Esophagus squamous epithelium (tissue), 5 donors: ENCODE measurements around the gene PDGFRA. TPM values are rescaled to one million over a fixed set of nuclear protein-coding genes. Genes with fewer than 3 reads are reported as not detected.

Experiments used
- DNase-seq: peaks from one replicate; lab custom pipeline; 2025; lab: John Stamatoyannopoulos, UW
- H3K27ac ChIP-seq, 4 donors: fragments of 200-600 bp; sonication (generic); one replicate each; pipeline ENCODE4 v1.5.1; 2016 to 2019; ENCODE audit warnings: mild to moderate bottlenecking in 1 of 4
- H3K27me3 ChIP-seq, 4 donors: fragments of 200-600 bp; sonication (generic); 1 replicate in 3 of 4; 2 replicates in 1 of 4; pipeline versions ENCODE4 v1.5.1 to v1.6.0; 2017 to 2021; ENCODE audit warnings: antibody characterized with exemption in 1 of 4
- H3K36me3 ChIP-seq, 3 donors: fragments of 200-600 bp; sonication (generic); one replicate each; pipeline ENCODE4 v1.5.1; 2016 to 2019
- H3K4me1 ChIP-seq, 3 donors: fragments of 200-600 bp; sonication (generic); one replicate each; pipeline ENCODE4 v1.5.1; 2017 to 2019
- H3K4me3 ChIP-seq, 4 donors: fragments of 200-600 bp; sonication (generic); 1 replicate in 3 of 4; 2 replicates in 1 of 4; pipeline ENCODE4 v1.5.1; 2016 to 2019; ENCODE audit warnings: mild to moderate bottlenecking in 2 of 4, moderate library complexity in 1 of 4
- H3K9me3 ChIP-seq, 3 donors: fragments of 200-600 bp; sonication (generic); one replicate each; pipeline ENCODE4 v1.5.1; 2016 to 2019
- POLR2A ChIP-seq, 4 donors: fragments of 450-650 bp; IDR thresholded peaks; one replicate each; pipeline ENCODE4 v1.6.1; 2017; ENCODE audit warnings: antibody characterized with exemption in 4 of 4, mild to moderate bottlenecking in 4 of 4, moderate library complexity in 3 of 4
- WGBS, 2 donors: methylation state at CpG; one replicate each; pipeline ENCODE4 v1.1.5; 2018; 5-methylcytosine and 5-hydroxymethylcytosine counted together
- intact Hi-C: fragments of 100-400 bp; cut with DNase I; formaldehyde crosslinking; loops from one replicate; pipeline ENCODE4 v1.15.0; 2022
- total RNA-seq, 4 donors: library from RNA; depleted of rRNA; stranded (reverse); fragments of >200 nt; gene quantifications; one replicate each; pipeline ENCODE4 v1.1.0, GENCODE V29; 2016
- TF ChIP-seq, protein P1 (sequence below), 6 experiments: fragments of 450-650 bp in 4 of 6; fragments of 200-600 bp in 2 of 6; sonication (generic) in 2 of 6; IDR thresholded peaks; one replicate each; pipeline ENCODE4 v1.5.1; 2016 to 2019; ENCODE audit warnings: antibody characterized with exemption in 6 of 6, mild to moderate bottlenecking in 4 of 6, moderate library complexity in 4 of 6
- donor health status: DM: yes; HTN: yes; CAD: no.

The PDGFRA gene
- total RNA-seq, 4 donors from 2014 or later: 10.8 to 81.8 (median 28.3) TPM

DNA sequence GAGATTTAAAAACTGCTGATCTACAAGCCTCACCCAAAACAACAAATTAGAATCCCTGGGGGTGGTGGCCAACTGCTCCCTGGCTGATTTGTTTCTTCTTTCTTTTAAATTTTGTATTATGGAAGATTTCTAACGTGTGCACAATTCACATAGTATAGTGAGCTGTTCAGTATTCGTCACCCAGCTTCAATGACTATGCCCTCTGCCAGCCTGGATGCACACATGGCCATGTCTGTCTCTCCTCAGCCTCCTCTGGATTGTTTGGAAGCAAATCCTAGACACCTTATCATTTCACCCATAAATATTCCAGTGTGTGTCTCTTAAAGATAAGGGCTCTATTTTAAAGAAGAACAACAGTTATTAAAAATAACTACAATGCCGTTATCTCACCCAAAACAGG, 61.9 kb downstream of the PDGFRA start:
- Histone ChIP-seq H3K36me3 (peaks cover 0 to 54% (median 0%) of the 10 kb centered on the region in 3 donors), H3K9me3 (no peaks in the 10 kb centered on the region), H3K27ac (no peak overlapping the region), H3K27me3 (no peaks in the 10 kb centered on the region), H3K4me1 (no peaks in the 10 kb centered on the region), H3K4me3 (no peak overlapping the region)
- WGBS, 2 donors: 86 to 90% methylated on average over 3 of the region's 3 CpGs
- intact Hi-C loops: no loop called here
- TF ChIP-seq, protein P1, sequence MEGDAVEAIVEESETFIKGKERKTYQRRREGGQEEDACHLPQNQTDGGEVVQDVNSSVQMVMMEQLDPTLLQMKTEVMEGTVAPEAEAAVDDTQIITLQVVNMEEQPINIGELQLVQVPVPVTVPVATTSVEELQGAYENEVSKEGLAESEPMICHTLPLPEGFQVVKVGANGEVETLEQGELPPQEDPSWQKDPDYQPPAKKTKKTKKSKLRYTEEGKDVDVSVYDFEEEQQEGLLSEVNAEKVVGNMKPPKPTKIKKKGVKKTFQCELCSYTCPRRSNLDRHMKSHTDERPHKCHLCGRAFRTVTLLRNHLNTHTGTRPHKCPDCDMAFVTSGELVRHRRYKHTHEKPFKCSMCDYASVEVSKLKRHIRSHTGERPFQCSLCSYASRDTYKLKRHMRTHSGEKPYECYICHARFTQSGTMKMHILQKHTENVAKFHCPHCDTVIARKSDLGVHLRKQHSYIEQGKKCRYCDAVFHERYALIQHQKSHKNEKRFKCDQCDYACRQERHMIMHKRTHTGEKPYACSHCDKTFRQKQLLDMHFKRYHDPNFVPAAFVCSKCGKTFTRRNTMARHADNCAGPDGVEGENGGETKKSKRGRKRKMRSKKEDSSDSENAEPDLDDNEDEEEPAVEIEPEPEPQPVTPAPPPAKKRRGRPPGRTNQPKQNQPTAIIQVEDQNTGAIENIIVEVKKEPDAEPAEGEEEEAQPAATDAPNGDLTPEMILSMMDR (IDR thresholded peaks at IDR 0.05): no peak
- TF ChIP-seq POLR2A (IDR thresholded peaks at IDR 0.05): no peak
- DNase-seq: no peak

DNA sequence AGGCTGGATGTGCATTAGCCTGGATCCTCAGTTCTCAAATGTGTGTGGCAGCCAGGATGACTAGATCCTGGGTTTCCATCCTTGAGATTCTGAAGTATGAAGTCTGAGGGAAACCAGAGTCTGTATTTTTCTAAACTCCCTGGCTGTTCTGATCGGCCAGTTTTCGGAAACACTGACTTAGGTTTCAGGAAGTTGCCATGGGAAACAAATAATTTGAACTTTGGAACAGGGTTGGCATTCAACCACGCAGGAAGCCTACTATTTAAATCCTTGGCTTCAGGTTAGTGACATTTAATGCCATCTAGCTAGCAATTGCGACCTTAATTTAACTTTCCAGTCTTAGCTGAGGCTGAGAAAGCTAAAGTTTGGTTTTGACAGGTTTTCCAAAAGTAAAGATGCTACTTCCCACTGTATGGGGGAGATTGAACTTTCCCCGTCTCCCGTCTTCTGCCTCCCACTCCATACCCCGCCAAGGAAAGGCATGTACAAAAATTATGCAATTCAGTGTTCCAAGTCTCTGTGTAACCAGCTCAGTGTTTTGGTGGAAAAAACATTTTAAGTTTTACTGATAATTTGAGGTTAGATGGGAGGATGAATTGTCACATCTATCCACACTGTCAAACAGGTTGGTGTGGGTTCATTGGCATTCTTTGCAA, 67.6 kb downstream of the PDGFRA start:
- Histone ChIP-seq H3K27ac (no peak overlapping the region), H3K4me1 (no peaks in the 10 kb centered on the region), H3K36me3 (peaks cover 0 to 9% (median 0%) of the 10 kb centered on the region in 3 donors), H3K9me3 (peaks cover 0 to 7% (median 0%) of the 10 kb centered on the region in 3 donors), H3K4me3 (no peak overlapping the region), H3K27me3 (no peaks in the 10 kb centered on the region)
- no peak for TF ChIP-seq POLR2A (IDR thresholded peaks at IDR 0.05)
- TF ChIP-seq, protein P1 (IDR thresholded peaks at IDR 0.05): no peak
- intact Hi-C loops: no loop called here
- 61 to 67% methylated on average over 7 of the region's 7 CpGs for WGBS, 2 donors
- no peak for DNase-seq

DNA sequence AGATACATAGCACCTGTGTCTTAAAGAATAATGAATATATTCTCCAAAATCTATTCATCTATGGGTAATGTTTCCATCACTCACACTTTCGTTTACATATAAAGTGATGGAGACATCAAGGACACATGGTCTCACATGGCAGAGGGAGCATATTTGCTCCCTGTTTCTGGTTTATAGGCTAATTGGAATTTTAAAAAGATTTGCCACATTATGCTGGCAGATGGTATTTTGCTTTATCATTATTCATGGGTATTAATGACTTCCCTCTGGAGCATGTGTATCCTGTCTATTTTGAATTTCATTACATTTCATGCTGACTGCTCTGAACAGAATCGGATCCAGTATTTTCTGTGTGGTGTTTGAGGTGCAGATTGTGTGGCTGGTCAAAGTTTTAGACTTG, 79.0 kb downstream of the PDGFRA start:
- no peak overlapping the region for H3K27ac ChIP-seq
- WGBS, 2 donors: 54 to 73% methylated on average over 2 of the region's 2 CpGs
- H3K4me3 ChIP-seq: no peak overlapping the region
- no peak for DNase-seq
- H3K4me1 ChIP-seq: no peaks in the 10 kb centered on the region
- H3K9me3 ChIP-seq: peaks cover 0 to 3% (median 0%) of the 10 kb centered on the region in 3 donors
- no peak for TF ChIP-seq POLR2A (IDR thresholded peaks at IDR 0.05)
- TF ChIP-seq, protein P1 (IDR thresholded peaks at IDR 0.05): no peak
- H3K36me3 ChIP-seq: no peaks in the 10 kb centered on the region
- intact Hi-C loops: no loop called here
- H3K27me3 ChIP-seq: peaks cover 0 to 16% (median 0%) of the 10 kb centered on the region in 4 donors

DNA sequence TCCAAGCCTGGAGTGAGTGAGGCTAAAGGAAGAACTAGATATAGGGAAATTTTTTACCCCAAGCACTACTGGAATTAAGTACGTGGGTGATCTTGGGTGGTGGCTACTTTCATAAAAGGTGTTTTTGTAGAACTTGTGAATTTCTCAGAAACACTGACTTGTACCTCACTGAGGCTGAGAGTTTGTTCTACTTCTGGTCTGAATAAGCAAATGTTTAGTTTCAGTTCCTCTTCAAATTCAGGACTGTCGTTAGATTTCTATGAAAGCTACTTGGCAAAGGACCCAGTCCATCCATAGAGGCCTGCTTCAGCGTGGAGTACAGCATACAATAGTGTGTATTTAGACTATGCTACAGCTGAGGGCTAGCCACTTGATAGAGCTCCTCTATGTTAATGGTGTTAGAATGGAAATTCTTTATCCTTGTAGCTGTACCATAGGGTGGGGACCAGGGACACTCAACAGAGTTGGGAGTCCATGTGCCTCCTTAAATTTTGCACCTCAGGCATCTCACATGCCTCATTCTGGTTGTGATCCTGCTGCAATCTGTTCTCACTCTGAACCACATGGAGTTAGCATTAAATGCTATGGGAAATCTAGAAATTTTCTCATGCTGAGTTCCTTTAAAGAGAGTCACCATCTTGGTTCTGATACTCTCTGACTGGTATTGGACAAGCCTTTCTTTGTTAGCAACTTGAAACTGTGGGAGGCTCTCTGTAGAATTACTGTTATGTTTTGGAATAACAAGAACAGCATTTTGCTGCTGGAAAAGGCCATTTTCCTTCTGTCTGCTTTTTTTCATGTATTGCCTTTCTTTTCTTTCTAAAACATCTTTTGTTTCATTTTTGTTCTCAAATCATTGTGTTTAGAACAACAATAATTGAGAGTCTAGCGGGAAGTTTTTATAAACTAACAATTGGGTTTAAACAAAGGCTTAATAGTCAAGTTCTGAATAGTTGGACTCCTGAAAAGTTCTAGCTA, 86.8 kb downstream of the PDGFRA start:
- H3K27ac ChIP-seq: no peak overlapping the region
- DNase-seq: no peak
- peaks cover 0 to 16% (median 0%) of the 10 kb centered on the region in 4 donors for H3K27me3 ChIP-seq
- TF ChIP-seq POLR2A (IDR thresholded peaks at IDR 0.05): no peak
- TF ChIP-seq, protein P1 (IDR thresholded peaks at IDR 0.05): no peak
- no peaks in the 10 kb centered on the region for H3K36me3 ChIP-seq
- no peak overlapping the region for H3K4me3 ChIP-seq
- intact Hi-C loops: no loop called here
- 55% methylated on average over 4 of the region's 4 CpGs for WGBS, 2 donors
- no peaks in the 10 kb centered on the region for H3K4me1 ChIP-seq
- H3K9me3 ChIP-seq: no peaks in the 10 kb centered on the region

DNA sequence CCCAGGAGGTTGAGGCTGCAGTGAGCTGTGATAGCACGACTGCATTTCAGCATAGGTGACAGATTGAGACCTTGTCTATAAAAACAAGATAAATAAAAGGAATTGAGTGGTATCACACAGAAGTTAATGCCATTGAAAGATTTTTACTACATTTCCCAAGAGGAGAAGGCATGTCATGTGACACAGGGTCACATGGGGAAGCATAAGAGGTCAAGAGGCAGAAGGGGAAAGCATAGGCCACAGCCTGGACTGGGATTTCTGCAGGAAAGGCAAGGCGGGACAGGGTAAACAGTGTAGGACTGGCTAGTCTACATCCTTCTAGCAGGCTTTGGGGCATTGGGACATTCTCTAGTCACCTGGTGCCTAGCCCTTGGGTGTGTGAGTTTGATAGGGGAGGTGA, 88.6 kb downstream of the PDGFRA start:
- H3K36me3 ChIP-seq: no peaks in the 10 kb centered on the region
- H3K27me3 ChIP-seq: peaks cover 0 to 4% (median 0%) of the 10 kb centered on the region in 4 donors
- H3K27ac ChIP-seq: no peak overlapping the region
- no peaks in the 10 kb centered on the region for H3K9me3 ChIP-seq
- TF ChIP-seq, protein P1 (IDR thresholded peaks at IDR 0.05): no peak
- TF ChIP-seq POLR2A (IDR thresholded peaks at IDR 0.05): no peak
- no peak overlapping the region for H3K4me3 ChIP-seq
- 97 to 98% methylated on average over 2 of the region's 2 CpGs for WGBS, 2 donors
- DNase-seq: no peak
- intact Hi-C loops: no loop called here
- no peaks in the 10 kb centered on the region for H3K4me1 ChIP-seq
